ENCODE results near the gene FBXL19.

GRCh38 chr16:30904114-30904780 is 19.1 kb upstream of the FBXL19 start:
- TF ChIP-seq CTCF (IDR thresholded peaks at IDR 0.05; ENCODE audit: low read depth, low read length) (no peak), POLR2A (IDR thresholded peaks at IDR 0.05; ENCODE audit: extremely low read depth, insufficient read length) (no peak), MAX (IDR thresholded peaks at IDR 0.05; ENCODE audit: low read depth, low read length) (no peak)

Data from NB4 (cell line).